Common myeloid progenitor, CD34-positive (primary cell): Measurements from ENCODE around the gene TSPEAR.

Experiments used
- CTCF ChIA-PET: fragments of 350-600 bp; sonication (Branson Sonifier 250); formaldehyde crosslinking; loops from one replicate; lab custom pipeline; 2021; ENCODE audit warnings: antibody characterized with exemption; lab: Charles Lee
- POLR2A ChIA-PET: fragments of 350-600 bp; sonication (Branson Sonifier 250); formaldehyde crosslinking; loops from one replicate; lab custom pipeline; 2021; ENCODE audit warnings: antibody characterized with exemption; lab: Charles Lee
- DNase-seq, 3 donors: peaks; one replicate each; pipeline versions ENCODE4 v3.0.0 to v3.0.0-alpha.2; 2013
- H3K27ac ChIP-seq, 2 experiments: 1 replicate in 1 of 2; 2 replicates in 1 of 2; pipeline ENCODE4 v1.7.0; 2013; ENCODE audit warnings: inconsistent platforms in 2 of 2, low read length in 2 of 2, mild to moderate bottlenecking in 2 of 2, low read depth in 1 of 2, moderate library complexity in 1 of 2; ENCODE audit not compliant: severe bottlenecking in 2 of 2, insufficient read depth in 1 of 2, poor library complexity in 1 of 2
- H3K27me3 ChIP-seq, 5 experiments: replicated peaks in 2 of 5; 1 replicate in 3 of 5; 2 replicates in 2 of 5; pipeline versions ENCODE4 v1.6.1 to v1.7.0; 2013; ENCODE audit warnings: low read length in 4 of 5, mild to moderate bottlenecking in 2 of 5, moderate library complexity in 2 of 5, inconsistent platforms in 1 of 5; ENCODE audit not compliant: insufficient read depth in 5 of 5, control insufficient read depth in 4 of 5
- H3K36me3 ChIP-seq, 4 experiments: 1 replicate in 2 of 4; 2 replicates in 2 of 4; pipeline versions ENCODE4 v1.6.1 to v1.7.0; 2013; ENCODE audit warnings: low read length in 3 of 4, control low read depth in 1 of 4, mild to moderate bottlenecking in 1 of 4; ENCODE audit not compliant: control insufficient read depth in 4 of 4, insufficient read depth in 4 of 4
- H3K4me1 ChIP-seq, 4 experiments: 1 replicate in 3 of 4; 2 replicates in 1 of 4; pipeline versions ENCODE4 v1.6.1 to v1.7.1; 2013; ENCODE audit warnings: low read length in 3 of 4, mild to moderate bottlenecking in 3 of 4, control low read depth in 1 of 4, inconsistent platforms in 1 of 4, moderate library complexity in 1 of 4; ENCODE audit not compliant: control insufficient read depth in 4 of 4, insufficient read depth in 4 of 4; ENCODE audit errors: control extremely low read depth in 1 of 4
- H3K4me3 ChIP-seq, 7 experiments: 1 replicate in 4 of 7; 2 replicates in 3 of 7; pipeline versions ENCODE4 v1.5.1 to v1.7.0; 2013; ENCODE audit warnings: mild to moderate bottlenecking in 7 of 7, low read length in 6 of 7, moderate library complexity in 6 of 7, inconsistent platforms in 2 of 7, low read depth in 2 of 7, control low read depth in 1 of 7; ENCODE audit not compliant: insufficient read depth in 4 of 7, control insufficient read depth in 1 of 7; ENCODE audit errors: extremely low read depth in 1 of 7
- H3K9me3 ChIP-seq, 5 experiments: 1 replicate in 4 of 5; 2 replicates in 1 of 5; pipeline versions ENCODE4 v1.6.1 to v1.7.1; 2013; ENCODE audit warnings: low read length in 4 of 5, mild to moderate bottlenecking in 2 of 5, inconsistent platforms in 1 of 5, low read depth in 1 of 5, moderate library complexity in 1 of 5; ENCODE audit not compliant: control insufficient read depth in 4 of 5, insufficient read depth in 2 of 5; ENCODE audit errors: control extremely low read depth in 1 of 5
- WGBS: methylation state at CpG from one replicate; pipeline ENCODE4 v1.1.5; 2013; ENCODE audit not compliant: insufficient coverage; 5-methylcytosine and 5-hydroxymethylcytosine counted together

TSPEAR gene

GRCh38 chr21:44534688-44535087 lies 176.7 kb downstream of the TSPEAR start:
- H3K9me3 ChIP-seq, result no peaks in the 10 kb centered on the region
- DNase-seq, result no peak

GRCh38 chr21:44533891-44534627 lies 177.3 kb downstream of the TSPEAR start:
- no peak for DNase-seq
- Histone ChIP-seq H3K4me1 (no peaks in the 10 kb centered on the region), H3K27ac (no peak overlapping the region), H3K27me3 (peaks cover 0 to 8% (median 0%) of the 10 kb centered on the region in 5 experiments), H3K36me3 (no peaks in the 10 kb centered on the region), H3K9me3 (no peaks in the 10 kb centered on the region), H3K4me3 (no peak overlapping the region)
- ChIA-PET POLR2A (no interaction called here), CTCF (no interaction called here)
- 92% methylated on average over 9 of the region's 21 CpGs for WGBS

More at GRCh38 chr21:44534688-44535087, 176.7 kb downstream of the TSPEAR start:
- Histone ChIP-seq H3K27ac (no peak overlapping the region), H3K4me3 (no peak overlapping the region), H3K36me3 (no peaks in the 10 kb centered on the region), H3K27me3 (peaks cover 0 to 8% (median 0%) of the 10 kb centered on the region in 5 experiments), H3K4me1 (no peaks in the 10 kb centered on the region)
- ChIA-PET POLR2A (no interaction called here), CTCF (no interaction called here)
- WGBS, result 93% methylated on average over 6 of the region's 6 CpGs

GRCh38 chr21:44533121-44533890 lies 178.1 kb downstream of the TSPEAR start:
- 97% methylated on average over 36 of the region's 37 CpGs for WGBS
- DNase-seq, result no peak
- H3K27me3 ChIP-seq, result peaks cover 0 to 8% (median 0%) of the 10 kb centered on the region in 5 experiments
- no peaks in the 10 kb centered on the region for H3K36me3 ChIP-seq
- no peak overlapping the region for H3K4me3 ChIP-seq
- ChIA-PET POLR2A (no interaction called here), CTCF (no interaction called here)
- H3K27ac ChIP-seq, result no peak overlapping the region
- no peaks in the 10 kb centered on the region for H3K4me1 ChIP-seq
- H3K9me3 ChIP-seq, result no peaks in the 10 kb centered on the region

- Histone ChIP-seq H3K9me3 (no peaks in the 10 kb centered on the region), H3K36me3 (no peaks in the 10 kb centered on the region), H3K27me3 (peaks cover 0 to 8% (median 0%) of the 10 kb centered on the region in 5 experiments), H3K27ac (no peak overlapping the region), H3K4me1 (no peaks in the 10 kb centered on the region), H3K4me3 (no peak overlapping the region)
- ChIA-PET POLR2A (no interaction called here), CTCF (no interaction called here)
- WGBS, result over 99% methylated on average over 16 of the region's 16 CpGs
- DNase-seq, result no peak
Observed at GRCh38 chr21:44532712-44533111, 178.7 kb downstream of the TSPEAR start.

GRCh38 chr21:44531606-44532564 lies 179.5 kb downstream of the TSPEAR start:
- POLR2A ChIA-PET, result no interaction called here
- Histone ChIP-seq H3K4me3 (no peak overlapping the region), H3K36me3 (no peaks in the 10 kb centered on the region), H3K4me1 (no peaks in the 10 kb centered on the region), H3K27ac (no peak overlapping the region), H3K9me3 (no peaks in the 10 kb centered on the region), H3K27me3 (peaks cover 0 to 8% (median 0%) of the 10 kb centered on the region in 5 experiments)
- WGBS, result 88% methylated on average over 29 of the region's 30 CpGs
- CTCF ChIA-PET, result no interaction called here
- DNase-seq, result no peak

GRCh38 chr21:44530903-44531605 lies 180.3 kb downstream of the TSPEAR start:
- no peak overlapping the region for H3K4me3 ChIP-seq
- CTCF ChIA-PET, result no interaction called here
- no peaks in the 10 kb centered on the region for H3K9me3 ChIP-seq
- H3K27me3 ChIP-seq, result peaks cover 0 to 5% (median 0%) of the 10 kb centered on the region in 5 experiments
- POLR2A ChIA-PET, result no interaction called here
- no peaks in the 10 kb centered on the region for H3K36me3 ChIP-seq
- WGBS, result 94% methylated on average over 23 of the region's 23 CpGs
- DNase-seq, result no peak
- no peak overlapping the region for H3K27ac ChIP-seq
- H3K4me1 ChIP-seq, result no peaks in the 10 kb centered on the region
